ENCODE results near the gene FKBP1A. TPM values are rescaled to one million over a fixed set of nuclear protein-coding genes. Genes with fewer than 3 reads are reported as not detected.
"Not testable (repeated sequence)": the region's sequence is repeated elsewhere in the genome, so short reads cannot be mapped to it uniquely, and the experiment has no call there.

The FKBP1A gene
- polyA plus RNA-seq, 12 donors: 235 to 628 (median 298) TPM

- DNase-seq: no peak
These were observed 30.4 kb upstream of the FKBP1A start for GRCh38 chr20:1423206-1423605.

- no peak for DNase-seq
These were observed 29.9 kb upstream of the FKBP1A start for GRCh38 chr20:1422753-1423152.

GRCh38 chr20:1420066-1420465, 27.2 kb upstream of the FKBP1A start:
- no peak for DNase-seq

GRCh38 chr20:1418350-1418749, 25.5 kb upstream of the FKBP1A start:
- DNase-seq: no peak

GRCh38 chr20:1417790-1418189, 24.9 kb upstream of the FKBP1A start:
- DNase-seq: no peak

- no peak for DNase-seq
These were observed 24.4 kb upstream of the FKBP1A start for GRCh38 chr20:1417273-1417672.

- no peak for DNase-seq
These were observed 23.0 kb upstream of the FKBP1A start for GRCh38 chr20:1415667-1416468.

- DNase-seq: no peak
These were observed 22.1 kb upstream of the FKBP1A start for GRCh38 chr20:1414982-1415381.

- no peak for DNase-seq
These were observed 12.9 kb upstream of the FKBP1A start for GRCh38 chr20:1405801-1406200.

- DNase-seq: no peak
These were observed 10.8 kb upstream of the FKBP1A start for GRCh38 chr20:1403624-1404023.

- DNase-seq: no peak
These were observed 9.3 kb upstream of the FKBP1A start for GRCh38 chr20:1402149-1402548.

GRCh38 chr20:1401451-1401907, 8.6 kb upstream of the FKBP1A start:
- DNase-seq: no peak

GRCh38 chr20:1399678-1400366, 7.0 kb upstream of the FKBP1A start:
- not testable (repeated sequence) for DNase-seq

- not testable (repeated sequence) for DNase-seq
These were observed 5.3 kb upstream of the FKBP1A start for GRCh38 chr20:1398185-1398584.

- DNase-seq: no peak
These were observed 4.9 kb upstream of the FKBP1A start for GRCh38 chr20:1397710-1398109.

- DNase-seq: no peak
These were observed 3.8 kb upstream of the FKBP1A start for GRCh38 chr20:1396702-1397101.

GRCh38 chr20:1396264-1396663, 3.4 kb upstream of the FKBP1A start:
- DNase-seq: no peak

GRCh38 chr20:1394686-1395085, 1.8 kb upstream of the FKBP1A start:
- no peak for DNase-seq

- DNase-seq: no peak
These were observed 641 bp upstream of the FKBP1A start for GRCh38 chr20:1393507-1393882.

- DNase-seq: no peak
These were observed 486 bp downstream of the FKBP1A start for GRCh38 chr20:1392443-1392692.

GRCh38 chr20:1391640-1392442, 1.0 kb downstream of the FKBP1A start:
- DNase-seq: no peak

GRCh38 chr20:1390581-1391403, 2.1 kb downstream of the FKBP1A start:
- no peak for DNase-seq

All from muscle of arm (tissue), 12 donors.